ENCODE data around the gene VWC2. TPM values are rescaled to one million over a fixed set of nuclear protein-coding genes. Genes with fewer than 3 reads are reported as not detected.

The VWC2 gene
- total RNA-seq, 2 experiments from 2014 or later = not detected

GRCh38 chr7:49800031-49800430, 26.6 kb downstream of the VWC2 start:
- no TSS peak for BruUV-seq (replicated peaks)
- CTCF ChIA-PET (ENCODE audit: unreplicated experiment) = no interaction called here
- no peak for DNase-seq (ENCODE audit: low spot score)

DNA sequence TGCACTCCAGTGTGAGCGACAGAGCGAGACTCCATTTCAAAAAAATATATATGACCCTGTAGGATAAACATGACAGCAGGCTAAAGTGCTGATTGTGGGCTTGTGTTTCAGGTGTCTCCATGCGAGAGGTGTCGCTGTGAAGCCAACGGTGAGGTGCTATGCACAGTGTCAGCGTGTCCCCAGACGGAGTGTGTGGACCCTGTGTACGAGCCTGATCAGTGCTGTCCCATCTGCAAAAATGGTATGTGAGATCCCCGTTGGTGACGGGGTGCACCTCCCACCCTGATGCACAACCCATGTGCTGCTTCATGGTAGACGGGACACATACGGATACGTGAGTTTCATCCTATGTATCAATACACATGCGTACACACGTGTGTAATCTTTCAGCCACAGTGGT, 29.2 kb downstream of the VWC2 start:
- H2AFZ ChIP-seq (ENCODE audit: low read length) = no peak overlapping the region
- BruUV-seq (replicated peaks) = no TSS peak
- DNase-seq (ENCODE audit: low spot score) = no peak
- no peaks in the 10 kb centered on the region for H4K20me1 ChIP-seq (ENCODE audit: insufficient read depth, low read length)
- no peak overlapping the region for H3K27ac ChIP-seq (ENCODE audit: low read depth, low read length, poor library complexity, severe bottlenecking)
- no peaks in the 10 kb centered on the region for H3K4me1 ChIP-seq (ENCODE audit: insufficient read depth, low read length, poor library complexity, severe bottlenecking)
- ChIA-PET POLR2A (no interaction called here), CTCF (ENCODE audit: unreplicated experiment) (no interaction called here)
- no peak overlapping the region for H3K4me3 ChIP-seq (ENCODE audit: low read depth, low read length, poor library complexity, severe bottlenecking)
- no peaks in the 10 kb centered on the region for H3K79me2 ChIP-seq (ENCODE audit: insufficient read depth, low read depth, low read length)
- intact Hi-C loops (cut with micrococcal nuclease; ENCODE audit: unreplicated experiment) = no loop called here
- H3K36me3 ChIP-seq (ENCODE audit: insufficient read depth, low read length) = no peaks in the 10 kb centered on the region
- H3K9me3 ChIP-seq (ENCODE audit: low read length) = no peaks in the 10 kb centered on the region
- no peaks in the 10 kb centered on the region for H3K9me2 ChIP-seq (ENCODE audit: insufficient read depth, low read length)
- no peak for TF ChIP-seq EZH2phosphoT487 (IDR thresholded peaks at IDR 0.05; ENCODE audit: borderline replicate concordance, low read depth, low read length)
- TF ChIP-seq, protein P1, sequence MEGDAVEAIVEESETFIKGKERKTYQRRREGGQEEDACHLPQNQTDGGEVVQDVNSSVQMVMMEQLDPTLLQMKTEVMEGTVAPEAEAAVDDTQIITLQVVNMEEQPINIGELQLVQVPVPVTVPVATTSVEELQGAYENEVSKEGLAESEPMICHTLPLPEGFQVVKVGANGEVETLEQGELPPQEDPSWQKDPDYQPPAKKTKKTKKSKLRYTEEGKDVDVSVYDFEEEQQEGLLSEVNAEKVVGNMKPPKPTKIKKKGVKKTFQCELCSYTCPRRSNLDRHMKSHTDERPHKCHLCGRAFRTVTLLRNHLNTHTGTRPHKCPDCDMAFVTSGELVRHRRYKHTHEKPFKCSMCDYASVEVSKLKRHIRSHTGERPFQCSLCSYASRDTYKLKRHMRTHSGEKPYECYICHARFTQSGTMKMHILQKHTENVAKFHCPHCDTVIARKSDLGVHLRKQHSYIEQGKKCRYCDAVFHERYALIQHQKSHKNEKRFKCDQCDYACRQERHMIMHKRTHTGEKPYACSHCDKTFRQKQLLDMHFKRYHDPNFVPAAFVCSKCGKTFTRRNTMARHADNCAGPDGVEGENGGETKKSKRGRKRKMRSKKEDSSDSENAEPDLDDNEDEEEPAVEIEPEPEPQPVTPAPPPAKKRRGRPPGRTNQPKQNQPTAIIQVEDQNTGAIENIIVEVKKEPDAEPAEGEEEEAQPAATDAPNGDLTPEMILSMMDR (conservative IDR thresholded peaks at IDR 0.05; ENCODE audit: low read length) = no peak
- no peak overlapping the region for H3K4me2 ChIP-seq (ENCODE audit: low read length)

More at GRCh38 chr7:49800031-49800430, 26.6 kb downstream of the VWC2 start:
- Histone ChIP-seq H3K4me1 (ENCODE audit: insufficient read depth, low read length, poor library complexity, severe bottlenecking) (no peaks in the 10 kb centered on the region), H4K20me1 (ENCODE audit: insufficient read depth, low read length) (no peaks in the 10 kb centered on the region), H3K4me2 (ENCODE audit: low read length) (no peak overlapping the region), H3K36me3 (ENCODE audit: insufficient read depth, low read length) (no peaks in the 10 kb centered on the region), H3K9me2 (ENCODE audit: insufficient read depth, low read length) (no peaks in the 10 kb centered on the region), H3K9me3 (ENCODE audit: low read length) (no peaks in the 10 kb centered on the region), H3K79me2 (ENCODE audit: insufficient read depth, low read depth, low read length) (no peaks in the 10 kb centered on the region), H2AFZ (ENCODE audit: low read length) (no peak overlapping the region), H3K4me3 (ENCODE audit: low read depth, low read length, poor library complexity, severe bottlenecking) (no peak overlapping the region), H3K27ac (ENCODE audit: low read depth, low read length, poor library complexity, severe bottlenecking) (no peak overlapping the region)
- intact Hi-C loops (cut with micrococcal nuclease; ENCODE audit: unreplicated experiment) = no loop called here
- POLR2A ChIA-PET = no interaction called here
- TF ChIP-seq, protein P1 (conservative IDR thresholded peaks at IDR 0.05; ENCODE audit: low read length) = no peak
- TF ChIP-seq EZH2phosphoT487 (IDR thresholded peaks at IDR 0.05; ENCODE audit: borderline replicate concordance, low read depth, low read length) = no peak

DNA sequence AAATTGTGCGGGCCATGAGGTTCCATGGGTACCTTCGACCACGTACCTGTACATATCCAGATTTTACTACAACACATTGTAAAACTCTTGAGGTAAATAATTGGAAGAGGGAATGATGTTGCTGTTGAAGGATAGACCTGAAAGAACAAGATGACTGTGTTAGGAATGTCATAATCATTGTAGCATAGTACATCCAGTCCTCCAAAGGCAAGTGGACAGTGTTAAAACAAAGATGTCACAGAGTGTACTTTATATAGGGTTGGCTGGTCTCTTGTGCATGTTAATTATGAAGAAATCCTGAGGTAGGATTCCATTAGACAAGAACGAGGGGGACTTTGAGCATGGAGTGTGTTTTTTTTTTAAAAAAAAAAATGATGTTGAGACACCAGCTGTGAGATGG, 30.4 kb downstream of the VWC2 start:
- H3K27ac ChIP-seq (ENCODE audit: low read depth, low read length, poor library complexity, severe bottlenecking) = no peak overlapping the region
- H3K4me3 ChIP-seq (ENCODE audit: low read depth, low read length, poor library complexity, severe bottlenecking) = no peak overlapping the region
- no peak for TF ChIP-seq EZH2phosphoT487 (IDR thresholded peaks at IDR 0.05; ENCODE audit: borderline replicate concordance, low read depth, low read length)
- TF ChIP-seq, protein P1 (conservative IDR thresholded peaks at IDR 0.05; ENCODE audit: low read length) = no peak
- no peaks in the 10 kb centered on the region for H3K4me1 ChIP-seq (ENCODE audit: insufficient read depth, low read length, poor library complexity, severe bottlenecking)
- POLR2A ChIA-PET = interaction anchor here (0.7 kb wide), 1 partner anchor 1649 kb away, joined by 3 read pairs; no protein-coding TSS in a partner anchor
- no peak overlapping the region for H3K4me2 ChIP-seq (ENCODE audit: low read length)
- no peaks in the 10 kb centered on the region for H3K36me3 ChIP-seq (ENCODE audit: insufficient read depth, low read length)
- intact Hi-C loops (cut with micrococcal nuclease; ENCODE audit: unreplicated experiment) = no loop called here
- no peaks in the 10 kb centered on the region for H4K20me1 ChIP-seq (ENCODE audit: insufficient read depth, low read length)
- DNase-seq (ENCODE audit: low spot score) = no peak
- no peaks in the 10 kb centered on the region for H3K9me2 ChIP-seq (ENCODE audit: insufficient read depth, low read length)
- CTCF ChIA-PET (ENCODE audit: unreplicated experiment) = no interaction called here
- no TSS peak for BruUV-seq (replicated peaks)
- H2AFZ ChIP-seq (ENCODE audit: low read length) = no peak overlapping the region
- no peaks in the 10 kb centered on the region for H3K79me2 ChIP-seq (ENCODE audit: insufficient read depth, low read depth, low read length)
- H3K9me3 ChIP-seq (ENCODE audit: low read length) = no peaks in the 10 kb centered on the region
